ENCODE results near the gene KIRREL2. TPM values are rescaled to one million over a fixed set of nuclear protein-coding genes. Genes with fewer than 3 reads are reported as not detected.

The KIRREL2 gene
- total and polyA plus RNA-seq, 9 of the 15 experiments (the other 6 are each of a cell fraction or from before 2014, with no cell fraction given): 0.01 to 0.12 (median 0.09) TPM; not detected in 4

GRCh38 chr19:35879770-35880317, 23.1 kb downstream of the KIRREL2 start (continued):
- TF ChIP-seq SMAD3 (CRISPR knock-in tag; conservative IDR thresholded peaks at IDR 0.05) (no peak), ZNF668 (CRISPR knock-in tag; IDR thresholded peaks at IDR 0.05) (no peak), TFE3 (CRISPR knock-in tag; IDR thresholded peaks at IDR 0.05) (peak; percentile 38; the same call in 1 of the 2 replicates), ZBTB11 (CRISPR knock-in tag; IDR thresholded peaks at IDR 0.05) (peak in 1 of 3 experiments; percentile 53; a peak in 1 of 6 replicates), MITF (IDR thresholded peaks at IDR 0.05) (no peak), VEZF1 (CRISPR knock-in tag; IDR thresholded peaks at IDR 0.05) (peak; percentile 58), ZFP1 (CRISPR knock-in tag; IDR thresholded peaks at IDR 0.05) (no peak), MAZ (CRISPR knock-in tag; conservative IDR thresholded peaks at IDR 0.05 in 1 of 2, IDR thresholded peaks at IDR 0.05 in 1 of 2) (peak; percentile 62 to 96), FOXA1 (IDR thresholded peaks at IDR 0.05; ENCODE audit: borderline replicate concordance) (no peak), ATF3 (IDR thresholded peaks at IDR 0.05) (peak; percentile 43; the same call in 1 of the 2 replicates), ATF3 (CRISPR knock-in tag; conservative IDR thresholded peaks at IDR 0.05) (peak; percentile 67; the same call in 1 of the 2 replicates), ZNF449 (CRISPR knock-in tag; IDR thresholded peaks at IDR 0.05) (no peak), SNIP1 (IDR thresholded peaks at IDR 0.05; ENCODE audit: low read depth) (no peak), NBN (IDR thresholded peaks at IDR 0.05; ENCODE audit: low read depth) (no peak), ZNF224 (CRISPR knock-in tag; IDR thresholded peaks at IDR 0.05) (peak; percentile 86), EP300 (IDR thresholded peaks at IDR 0.05; ENCODE audit: low read length) (peak; percentile 27; the same call in 1 of the 2 replicates), TGIF2 (CRISPR knock-in tag; IDR thresholded peaks at IDR 0.05) (peak; percentile 92; the same call in 1 of the 2 replicates)
